PFSK-1 (cell line): ENCODE measurements around the gene POU5F2.

Source experiments
- FOXP2 ChIP-seq: optimal IDR thresholded peaks from 2 replicates; pipeline ENCODE3; 2011; ENCODE audit warnings: borderline replicate concordance, control low read depth, inconsistent platforms; ENCODE audit not compliant: insufficient read depth; ENCODE audit errors: extremely low read length, extremely low read depth
- REST ChIP-seq, 2 experiments: IDR thresholded peaks; 2 replicates each; pipeline versions ENCODE4 v1.6.1 to v1.8.0; 2011 to 2012; ENCODE audit warnings: low read depth in 2 of 2, low read length in 2 of 2, control low read depth in 1 of 2, inconsistent platforms in 1 of 2, mild to moderate bottlenecking in 1 of 2, moderate library complexity in 1 of 2; ENCODE audit not compliant: insufficient read depth in 1 of 2

- TF ChIP-seq REST (IDR thresholded peaks at IDR 0.05; ENCODE audit: insufficient read depth in 1 of 2, low read depth in 2 of 2, low read length in 2 of 2) (no peak), FOXP2 (no peak)
Measured at GRCh38 chr5:93777620-93778019, 36.2 kb upstream of the POU5F2 start.
